Globus pallidus (tissue), 1 donor: ENCODE results near the gene ANXA2.
A peak's percentile ranks its signal among the peaks of the same experiment; 100 is the strongest.

ENCODE experiments used
- DNase-seq: peaks from one replicate; pipeline ENCODE4 v3.0.0-alpha.2; 2015; ENCODE audit warnings: low spot score

The ANXA2 gene

GRCh38 chr15:60369696-60370095 is 28.1 kb downstream of the ANXA2 start:
- no peak for DNase-seq

GRCh38 chr15:60364612-60364924 is 33.2 kb downstream of the ANXA2 start:
- no peak for DNase-seq

- no peak for DNase-seq
Measured at GRCh38 chr15:60363903-60364611, 33.7 kb downstream of the ANXA2 start.

- no peak for DNase-seq
Measured at GRCh38 chr15:60363087-60363549, 34.7 kb downstream of the ANXA2 start.

GRCh38 chr15:60362321-60363086 is 35.3 kb downstream of the ANXA2 start:
- no peak for DNase-seq

- peak; percentile 59 for DNase-seq
Measured at GRCh38 chr15:60359738-60360137, 38.0 kb downstream of the ANXA2 start.

GRCh38 chr15:60358935-60359682 is 38.7 kb downstream of the ANXA2 start:
- DNase-seq, result no peak

- DNase-seq, result no peak
Measured at GRCh38 chr15:60356832-60357231, 41.0 kb downstream of the ANXA2 start.

GRCh38 chr15:60355148-60355857 is 42.5 kb downstream of the ANXA2 start:
- no peak for DNase-seq

GRCh38 chr15:60353245-60353920 is 44.4 kb downstream of the ANXA2 start:
- DNase-seq, result no peak

GRCh38 chr15:60352525-60352924 is 45.3 kb downstream of the ANXA2 start:
- DNase-seq, result no peak

- DNase-seq, result peak; percentile 35
Measured at GRCh38 chr15:60351066-60351465, 46.7 kb downstream of the ANXA2 start.

- no peak for DNase-seq
Measured at GRCh38 chr15:60350108-60350507, 47.7 kb downstream of the ANXA2 start.

GRCh38 chr15:60349589-60349988 is 48.2 kb downstream of the ANXA2 start:
- DNase-seq, result no peak

- no peak for DNase-seq
Measured at GRCh38 chr15:60347480-60348049, 50.2 kb downstream of the ANXA2 start.

- no peak for DNase-seq
Measured at GRCh38 chr15:60346653-60347052, 51.1 kb downstream of the ANXA2 start.

GRCh38 chr15:60346077-60346476 is 51.7 kb downstream of the ANXA2 start:
- DNase-seq, result no peak

- DNase-seq, result no peak
Measured at GRCh38 chr15:60345598-60345997, 52.2 kb downstream of the ANXA2 start.

GRCh38 chr15:60344987-60345386 is 52.8 kb downstream of the ANXA2 start:
- DNase-seq, result no peak

GRCh38 chr15:60344461-60344860 is 53.3 kb downstream of the ANXA2 start:
- DNase-seq, result no peak

- no peak for DNase-seq
Measured at GRCh38 chr15:60343221-60343970, 54.4 kb downstream of the ANXA2 start.
